Stimulated activated naive CD4-positive, alpha-beta T cell (primary cell): ENCODE data around the gene AIG1.
A peak's percentile ranks its signal among the peaks of the same experiment; 100 is the strongest.
"Not testable (repeated sequence)": the region's sequence is repeated elsewhere in the genome, so short reads cannot be mapped to it uniquely, and the experiment has no call there.

ENCODE experiments used
- DNase-seq, 6 experiments: peaks; one replicate each; lab custom pipeline; 2025; lab: John Stamatoyannopoulos, UW

The AIG1 gene

DNA sequence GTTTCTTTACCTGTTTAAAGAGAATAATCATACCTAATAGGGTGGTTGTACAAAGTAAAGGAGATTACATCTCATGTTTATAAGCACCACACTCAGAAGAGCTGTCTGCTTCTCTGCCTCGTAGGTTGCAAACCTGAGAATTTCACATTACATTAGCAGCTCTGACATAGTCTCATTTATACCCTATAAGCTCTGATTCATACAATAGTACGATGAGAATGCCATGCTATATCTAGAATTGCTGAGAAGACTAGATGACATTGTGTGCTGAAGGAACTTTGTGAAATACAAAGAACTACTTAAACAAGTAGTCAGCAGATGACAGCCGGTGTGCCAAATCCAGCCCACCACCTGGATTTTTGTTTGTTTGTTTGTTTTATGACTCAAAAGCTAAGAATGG, 268.6 kb downstream of the AIG1 start:
- no peak for DNase-seq

DNA sequence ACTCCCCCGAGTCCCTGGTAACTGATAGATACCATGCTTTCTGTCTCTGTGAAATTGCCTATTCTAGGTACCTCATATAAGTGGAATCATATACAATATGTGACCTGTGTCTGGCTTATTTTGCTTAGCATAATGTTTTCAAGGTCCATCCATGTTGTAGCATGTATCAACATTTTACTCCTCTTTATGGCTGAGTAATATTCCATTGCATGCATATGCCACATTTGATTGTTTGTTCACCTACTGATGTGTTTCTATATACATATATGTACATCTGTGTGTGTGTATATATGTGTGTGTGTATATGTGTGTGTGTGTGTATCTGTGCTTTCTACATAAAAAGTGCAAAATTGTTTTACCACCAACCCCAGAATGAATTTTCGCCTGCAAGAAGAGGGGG, 270.7 kb downstream of the AIG1 start:
- DNase-seq: no peak

DNA sequence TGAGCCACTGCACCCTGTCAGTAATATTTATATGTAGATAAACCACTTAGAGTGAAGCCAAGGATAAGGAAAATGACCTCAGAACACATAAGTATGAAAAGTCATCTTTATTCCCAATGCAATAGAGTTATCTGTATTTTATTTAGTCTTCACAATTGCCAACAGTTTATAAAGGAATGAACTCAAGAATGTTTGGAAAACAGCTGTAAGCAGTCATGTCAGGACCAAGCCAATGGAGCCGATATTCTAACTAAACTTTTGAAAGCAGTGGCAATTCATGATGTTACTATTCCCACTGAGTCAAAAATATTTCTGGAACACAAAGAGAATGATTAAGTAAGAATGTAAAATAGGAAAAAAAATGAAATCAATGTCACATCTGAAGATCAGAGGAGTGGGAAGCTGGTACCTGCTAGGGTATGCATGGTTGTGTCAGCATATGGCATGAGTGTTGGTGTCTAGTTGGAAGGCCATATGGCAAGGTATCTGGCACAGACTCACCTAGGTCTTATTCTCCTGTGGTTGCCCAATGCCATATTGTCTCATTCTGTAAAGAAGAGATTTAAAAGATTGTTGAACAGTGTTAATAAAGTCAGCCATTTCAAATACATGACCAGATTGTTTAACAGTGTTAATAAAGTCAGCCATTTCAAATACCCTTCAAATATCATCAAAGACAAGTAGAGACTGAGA, 271.6 kb downstream of the AIG1 start:
- DNase-seq: no peak

DNA sequence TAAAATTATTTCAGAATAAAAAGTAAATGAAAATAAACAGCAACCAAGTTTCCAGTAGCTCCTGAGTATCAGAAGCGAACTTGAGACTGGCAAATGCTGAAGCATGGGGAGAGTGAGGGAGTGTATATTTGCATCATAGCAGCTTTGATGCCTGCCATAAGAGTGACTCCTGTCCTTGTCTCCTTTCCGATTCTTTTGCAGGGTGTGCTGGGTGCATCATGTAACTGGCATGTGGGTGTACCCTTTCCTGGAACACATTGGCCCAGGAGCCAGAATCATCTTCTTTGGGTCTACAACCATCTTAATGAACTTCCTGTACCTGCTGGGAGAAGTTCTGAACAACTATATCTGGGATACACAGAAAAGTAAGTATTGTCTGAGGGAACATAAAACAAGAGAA, 272.4 kb downstream of the AIG1 start:
- DNase-seq: no peak

GRCh38 chr6:143333749-143334520, 273.2 kb downstream of the AIG1 start:
- DNase-seq: no peak

- DNase-seq: no peak
These were observed 275.2 kb downstream of the AIG1 start for GRCh38 chr6:143335865-143336264.

GRCh38 chr6:143336446-143337152, 275.9 kb downstream of the AIG1 start:
- DNase-seq: no peak

DNA sequence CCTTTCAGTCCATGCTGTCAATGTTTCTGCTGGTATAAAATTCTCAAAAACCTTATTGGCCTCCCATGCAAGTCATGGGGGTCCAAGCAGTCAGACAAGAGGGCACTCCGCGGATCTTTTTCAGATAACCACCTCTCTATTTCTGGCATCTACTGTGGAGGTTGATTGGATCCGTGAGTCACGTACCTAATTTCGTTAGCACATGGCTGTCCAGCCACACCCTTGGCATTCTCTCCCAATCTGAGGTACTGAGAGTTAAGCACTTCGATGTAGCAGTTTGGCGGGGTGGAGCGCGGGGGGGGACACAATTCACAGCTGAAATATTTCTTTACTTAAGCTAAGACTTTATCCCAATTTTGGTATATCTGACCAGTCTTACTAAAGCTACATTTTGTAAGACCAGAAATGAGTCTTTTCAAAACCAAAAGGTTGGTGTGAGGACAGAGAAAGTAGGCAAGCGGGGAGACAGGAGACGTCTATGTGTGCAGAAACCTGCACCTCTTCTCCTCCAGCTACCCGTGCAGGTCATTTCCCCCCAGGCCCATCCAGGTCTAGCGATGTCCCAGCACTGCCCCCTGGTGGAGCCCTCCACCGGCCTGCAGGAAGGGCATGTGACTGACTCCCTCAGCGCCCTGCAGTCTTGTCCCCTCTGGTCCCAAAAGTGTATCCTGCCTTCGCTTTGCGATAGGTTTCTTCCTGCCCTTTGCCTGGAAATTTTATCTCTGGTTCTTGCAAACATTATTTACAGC, 276.7 kb downstream of the AIG1 start:
- DNase-seq: peak in 5 of 6 experiments; percentile 3 to 21 (median 5)

DNA sequence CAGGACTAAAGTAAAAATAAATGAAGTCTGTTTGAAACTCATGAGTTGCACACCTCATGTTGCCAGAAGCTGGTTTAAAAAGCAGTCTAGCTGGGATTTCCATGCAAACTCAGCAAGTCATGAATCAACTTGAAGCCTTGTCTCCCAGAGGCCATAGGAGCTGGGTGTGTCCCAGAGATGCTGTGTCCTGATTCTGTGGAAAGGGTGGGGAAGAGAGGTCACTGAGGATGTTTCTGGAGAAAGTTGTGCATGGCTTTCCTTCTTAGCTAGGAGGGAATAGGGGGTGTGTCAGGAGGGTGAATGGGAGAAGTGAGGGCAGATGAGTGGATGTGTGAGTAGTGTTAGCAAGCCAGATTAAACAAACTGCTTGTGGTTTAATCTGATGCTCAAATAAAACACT, 278.5 kb downstream of the AIG1 start:
- no peak for DNase-seq

DNA sequence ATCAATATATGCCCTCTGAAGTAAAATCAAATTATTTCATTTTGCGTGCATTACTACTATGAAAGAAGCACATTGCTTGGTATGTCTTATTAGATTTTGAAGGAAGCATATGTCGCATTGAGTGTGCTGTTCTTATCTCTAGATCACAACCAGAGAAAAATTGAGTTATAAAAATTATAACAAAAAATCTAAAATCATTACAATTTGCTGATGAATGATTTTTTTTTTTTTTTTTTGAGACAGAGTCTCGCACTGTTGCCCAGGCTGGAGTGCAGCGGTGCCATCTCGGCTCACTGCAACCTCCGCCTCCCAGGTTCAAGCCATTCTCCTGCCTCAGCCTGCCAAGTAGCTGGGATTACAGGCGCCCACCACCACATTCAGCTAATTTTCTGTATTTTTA, 284.8 kb downstream of the AIG1 start:
- not testable (repeated sequence) for DNase-seq

- DNase-seq: no peak
These were observed 285.3 kb downstream of the AIG1 start for GRCh38 chr6:143346004-143346403.

DNA sequence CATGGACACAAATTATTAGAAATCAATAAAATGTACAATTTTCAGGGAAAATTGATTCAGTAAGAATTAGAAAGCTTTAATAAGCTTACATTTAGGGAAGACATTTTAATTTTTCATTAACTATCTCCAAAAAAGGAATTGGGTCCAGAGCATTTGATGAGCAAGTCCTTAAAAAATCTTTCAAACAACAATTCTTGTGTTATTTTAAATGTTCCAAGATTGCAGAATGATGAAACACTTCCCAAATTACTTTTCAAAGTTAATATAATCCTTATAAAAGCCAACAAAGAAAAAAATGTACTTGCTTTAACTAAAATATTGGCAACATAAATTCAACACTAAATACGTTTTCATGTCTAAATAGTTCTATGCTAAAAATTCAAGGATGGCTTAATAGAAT, 287.8 kb downstream of the AIG1 start:
- no peak for DNase-seq

- no peak for DNase-seq
These were observed 288.8 kb downstream of the AIG1 start for GRCh38 chr6:143349530-143349929.

DNA sequence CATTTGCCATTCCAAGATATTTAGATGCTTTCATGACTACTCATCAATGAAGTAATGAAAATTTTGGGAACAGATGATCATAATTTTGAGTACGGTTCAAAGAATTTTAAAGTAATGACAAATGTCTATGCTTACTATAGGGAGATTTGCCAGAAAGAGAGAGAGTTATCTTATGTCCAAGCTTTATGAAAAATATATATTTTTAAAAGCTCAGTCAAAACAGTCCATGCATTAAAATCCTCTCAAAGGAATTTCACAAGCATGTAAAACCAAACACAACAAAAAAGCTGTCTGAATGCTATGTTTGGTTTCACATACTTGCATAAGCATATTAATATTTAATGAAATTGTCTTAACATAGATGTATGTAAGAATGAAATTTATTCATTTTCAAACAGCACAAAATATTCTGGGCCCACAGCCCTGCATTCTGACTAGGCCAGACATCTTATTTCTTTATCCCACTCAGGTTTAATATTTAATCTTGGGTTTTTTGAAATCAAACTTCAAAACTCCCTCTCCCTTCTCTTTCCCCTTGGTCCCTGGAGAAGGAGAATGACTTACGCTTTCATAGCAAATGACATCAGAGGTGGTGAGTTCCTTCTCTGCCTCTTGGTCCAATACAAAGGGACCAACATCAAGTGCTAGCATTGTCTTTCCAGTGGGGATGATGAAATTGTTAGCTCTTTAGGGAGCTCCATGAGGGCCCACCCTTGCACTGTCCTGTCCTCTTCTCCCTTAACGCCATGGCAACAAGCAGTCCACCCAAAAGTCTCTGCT, 295.6 kb downstream of the AIG1 start:
- no peak for DNase-seq

DNA sequence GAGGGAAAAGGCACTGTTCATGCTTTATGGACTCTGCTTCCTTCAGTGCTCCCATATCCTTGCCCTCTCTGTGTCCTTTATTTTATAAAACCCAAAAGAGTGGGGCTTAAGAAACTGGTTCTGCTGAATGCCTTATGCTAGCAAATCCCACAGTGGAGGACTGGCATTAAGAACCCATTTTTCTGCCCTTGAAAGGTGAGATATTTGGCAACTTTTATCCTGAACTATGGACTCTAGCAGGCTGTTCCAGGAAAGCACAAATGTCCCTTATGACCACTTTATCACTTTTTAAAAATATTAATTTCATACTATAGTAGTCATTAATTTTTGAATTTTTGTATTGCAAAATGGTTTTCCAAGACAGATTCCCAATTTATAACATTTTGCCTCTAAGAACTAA, 296.5 kb downstream of the AIG1 start:
- no peak for DNase-seq

DNA sequence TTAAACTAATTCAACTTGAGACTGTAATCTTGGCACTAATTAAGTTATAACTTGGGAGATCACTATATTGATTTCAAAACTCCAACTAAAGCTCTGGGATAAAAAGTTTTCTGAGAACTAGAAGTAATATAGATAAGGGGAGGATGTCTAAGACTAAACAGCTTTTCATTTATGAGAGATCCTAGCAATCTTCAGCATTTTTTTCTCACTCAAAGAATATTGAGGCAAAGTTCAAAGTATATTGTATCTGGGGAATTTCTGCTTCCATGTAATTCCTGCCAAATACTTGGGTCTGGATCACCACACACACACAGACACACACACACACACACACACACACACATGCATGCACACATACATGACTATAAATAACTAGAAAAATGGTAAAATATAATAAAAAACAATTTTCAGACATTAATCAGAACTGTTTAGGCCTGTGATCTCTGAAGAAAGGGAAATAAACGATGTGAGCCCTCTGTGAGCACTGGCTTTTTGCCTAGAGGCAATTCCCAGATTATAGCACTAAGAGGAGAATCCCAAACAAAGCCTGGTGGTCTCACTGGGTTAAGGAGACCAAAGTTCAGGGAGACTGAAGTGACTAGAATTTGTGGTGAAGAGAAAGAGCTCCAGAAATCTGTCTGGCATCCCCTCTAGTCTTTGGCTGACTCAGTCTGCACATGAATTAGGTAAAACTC, 297.0 kb downstream of the AIG1 start:
- no peak for DNase-seq

DNA sequence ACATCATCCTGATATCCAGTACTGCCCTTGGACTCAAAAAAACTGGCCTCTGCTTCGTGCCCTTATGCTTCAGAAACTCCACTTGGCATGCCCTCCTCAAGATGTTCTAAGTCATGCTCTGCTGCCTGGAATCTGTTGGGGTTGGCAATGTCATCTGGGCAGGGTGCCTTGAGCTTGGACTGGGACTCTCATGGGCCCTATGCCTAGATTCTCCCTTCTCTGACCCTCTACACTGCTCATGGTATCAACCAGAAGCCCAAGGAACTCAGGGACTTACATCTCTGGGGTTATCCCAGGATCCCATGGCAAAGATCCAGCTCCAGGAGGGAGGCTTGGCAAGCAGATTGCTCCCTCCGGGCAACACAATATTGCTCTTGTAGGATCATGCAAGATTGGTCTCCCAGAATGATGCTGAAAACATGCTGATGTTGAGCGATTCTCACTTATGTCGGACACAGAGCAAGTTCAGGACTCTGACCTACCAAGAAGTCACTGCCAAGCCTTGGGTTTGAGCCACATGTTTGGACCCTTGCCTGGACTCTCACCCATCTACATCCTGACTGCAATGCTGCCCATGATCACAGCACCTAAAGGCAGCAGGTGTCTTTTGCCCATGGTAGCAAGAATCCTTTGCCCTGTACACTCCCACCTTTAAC, 301.0 kb downstream of the AIG1 start:
- DNase-seq: no peak

DNA sequence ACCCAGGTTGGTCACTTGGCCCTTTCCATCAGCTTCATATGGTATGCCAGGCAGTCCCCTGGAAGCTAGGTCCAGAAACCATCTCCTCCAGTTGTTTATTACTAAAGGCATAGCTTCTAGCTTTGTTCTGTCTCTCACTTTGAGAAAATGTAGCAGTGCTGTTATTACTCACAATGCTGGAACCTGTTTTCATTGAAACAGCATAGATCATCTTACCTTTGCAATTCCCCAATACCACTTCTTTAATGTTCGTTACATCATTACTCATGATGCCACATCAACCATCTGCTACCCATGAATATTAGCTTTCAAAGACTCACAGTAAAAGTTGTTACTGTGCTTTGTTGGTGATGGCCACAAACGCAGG, 301.5 kb downstream of the AIG1 start:
- no peak for DNase-seq

GRCh38 chr6:143363299-143363698, 302.6 kb downstream of the AIG1 start:
- DNase-seq: no peak

DNA sequence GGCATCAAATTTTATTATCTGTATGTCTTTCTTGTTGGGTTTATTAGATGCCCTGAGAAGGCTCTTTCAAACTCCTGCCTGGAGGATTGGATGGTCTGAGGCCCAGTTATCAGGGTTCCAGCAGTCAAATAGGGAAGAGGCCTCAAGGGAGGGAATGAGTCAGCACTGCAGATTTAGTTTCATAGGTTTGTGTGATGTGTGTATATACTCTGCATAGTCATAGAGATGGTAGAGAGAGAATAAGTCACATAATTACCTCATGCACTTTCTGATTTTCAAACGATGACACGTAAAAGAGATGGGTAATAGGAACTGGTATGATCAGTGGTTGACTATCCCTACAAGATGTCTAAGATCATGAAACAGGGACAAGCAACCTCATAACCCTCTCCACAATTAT, 307.7 kb downstream of the AIG1 start:
- no peak for DNase-seq
